Measurements from ENCODE around the gene PRICKLE4. TPM values are rescaled to one million over a fixed set of nuclear protein-coding genes. Genes with fewer than 3 reads are reported as not detected.

PRICKLE4 gene
- total and polyA plus RNA-seq, 2 of the 8 experiments (the other 6 are each of a cell fraction or from before 2014, with no cell fraction given), result 0.32 to 1.4 TPM

DNA sequence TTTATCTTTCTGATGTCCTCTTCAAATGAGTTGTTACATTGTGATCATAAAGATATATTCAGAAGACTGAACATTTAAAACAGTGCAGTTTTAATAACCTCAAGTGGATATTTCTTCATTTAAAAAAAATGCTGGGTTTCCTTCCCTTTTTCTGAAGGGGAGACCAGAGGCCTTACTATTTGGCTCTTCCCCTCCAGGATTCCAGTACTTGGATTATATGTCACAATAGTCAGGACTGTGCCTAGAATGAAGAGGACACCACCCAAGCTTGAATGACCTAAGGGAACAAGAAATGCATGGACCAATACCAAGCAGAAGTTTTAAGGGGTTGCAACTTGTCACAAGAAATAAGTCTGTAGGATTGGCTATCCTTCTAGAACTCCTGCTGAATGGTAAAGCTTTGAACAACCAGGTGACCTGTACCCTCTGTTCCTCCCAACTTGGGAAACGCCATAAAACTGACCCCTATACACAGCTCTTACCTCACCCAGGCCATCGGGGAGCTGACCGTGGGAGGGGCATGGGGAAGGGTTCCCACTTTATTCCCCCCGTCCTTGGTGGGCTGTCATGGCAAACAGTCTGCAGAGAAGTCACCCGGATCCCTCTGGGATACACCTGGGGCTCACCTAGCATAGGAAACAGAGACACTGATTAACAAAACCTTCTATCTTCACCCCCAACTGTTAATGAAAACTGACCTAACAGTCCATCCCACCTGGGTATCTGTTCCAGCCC lies 2.9 kb upstream of the PRICKLE4 start:
- H3K27me3 ChIP-seq (replicated peaks in 1 of 4; ENCODE audit: control insufficient read depth in 3 of 4, extremely low read depth in 1 of 4, insufficient read depth in 3 of 4, low read length in 3 of 4), result peaks cover 0 to 13% (median 6%) of the 10 kb centered on the region in 4 experiments; a peak in 6 of 7 replicates
- no peak overlapping the region for H2BK20ac ChIP-seq (ENCODE audit: low read length)
- H3K23me2 ChIP-seq (ENCODE audit: low read depth, low read length), result peaks cover 8% of the 10 kb centered on the region
- H2BK5ac ChIP-seq (ENCODE audit: low read depth, low read length), result no peak overlapping the region
- H2BK15ac ChIP-seq (ENCODE audit: low read length), result no peak overlapping the region
- no peak for DNase-seq (ENCODE audit: low read depth in 1 of 2, low spot score in 2 of 2)
- no peak overlapping the region for H3K23ac ChIP-seq (ENCODE audit: insufficient read length)
- no peak overlapping the region for H3K56ac ChIP-seq (replicated peaks; ENCODE audit: insufficient read length, low read depth, low read length)
- WGBS, 2 experiments (ENCODE audit: extremely low coverage in 1 of 2, insufficient coverage in 1 of 2, insufficient read length in 1 of 2, insufficient replicate concordance in 2 of 2, low coverage in 1 of 2, low lambda C conversion rate in 2 of 2, missing lambda C conversion rate in 1 of 2), result 90% methylated on average over 5 of the region's 5 CpGs; no CpG with 5 or more reads in 1 of the 2 experiments
- H4K8ac ChIP-seq (ENCODE audit: extremely low read depth, insufficient read depth, low read length), result no peak overlapping the region
- H3K4me1 ChIP-seq (replicated peaks in 1 of 4; ENCODE audit: control insufficient read depth in 3 of 4, insufficient read depth in 4 of 4, low read length in 3 of 4), result peaks cover 2 to 7% (median 5%) of the 10 kb centered on the region in 4 experiments; a peak in 4 of 7 replicates
- H2AK5ac ChIP-seq (ENCODE audit: low read depth, low read length), result no peak overlapping the region
- ChIA-PET POLR2A (ENCODE audit: partially characterized antibody) (interaction anchor here (0.6 to 1.0 kb wide), 2 partner anchors 9 to 12 kb away, joined by 3 read pairs; partner anchors contain the start of gene TOMM6), CTCF (ENCODE audit: partially characterized antibody) (interaction anchor here (1.0 to 5.2 kb wide), 11 partner anchors 10 to 409 kb away, joined by 3 to 58 read pairs (median 10); partner anchors contain the start of genes BYSL, MED20 and TOMM6)
- H3K18ac ChIP-seq (ENCODE audit: extremely low read depth, low read length), result no peak overlapping the region
- no peaks in the 10 kb centered on the region for H3K9me3 ChIP-seq (ENCODE audit: insufficient read depth in 2 of 2, low read depth in 1 of 2, low read length in 1 of 2)
- H3K27ac ChIP-seq (ENCODE audit: low read depth, low read length), result no peak overlapping the region
- no peak overlapping the region for H4K91ac ChIP-seq (replicated peaks; ENCODE audit: insufficient read length, low read length)
- peaks cover 0 to 2% (median 0%) of the 10 kb centered on the region in 4 experiments; a peak in 2 of 8 replicates for H3K36me3 ChIP-seq (ENCODE audit: control insufficient read depth in 2 of 4, insufficient read depth in 4 of 4, low read length in 3 of 4)
- H2BK12ac ChIP-seq (ENCODE audit: low read depth, low read length), result no peak overlapping the region
- H3K79me2 ChIP-seq (ENCODE audit: control insufficient read depth in 1 of 2, insufficient read depth in 2 of 2, low read length in 2 of 2), result no peaks in the 10 kb centered on the region
- no peak overlapping the region for H2AFZ ChIP-seq (ENCODE audit: low read length)
- no peak overlapping the region for H4K5ac ChIP-seq (ENCODE audit: insufficient read length, low read depth, low read length)
- H3K4me2 ChIP-seq (ENCODE audit: insufficient read depth in 1 of 2, low read depth in 2 of 2, low read length in 2 of 2), result no peak overlapping the region
- no peak overlapping the region for H3K14ac ChIP-seq (ENCODE audit: insufficient read length)
- H3K79me1 ChIP-seq (ENCODE audit: low read depth, low read length), result no peaks in the 10 kb centered on the region
- FAIRE-seq, result no peak
- peaks cover 0 to 3% of the 10 kb centered on the region in 2 experiments for H4K20me1 ChIP-seq (replicated peaks in 1 of 2; ENCODE audit: control insufficient read depth in 1 of 2, insufficient read depth in 2 of 2, low read length in 2 of 2)
- H3K9ac ChIP-seq (replicated peaks in 1 of 4; ENCODE audit: extremely low read depth in 1 of 4, low read depth in 3 of 4, low read length in 3 of 4), result no peak overlapping the region
- H3K4ac ChIP-seq (replicated peaks; ENCODE audit: insufficient read length, low read depth, low read length), result no peak overlapping the region
- no peak overlapping the region for H2BK120ac ChIP-seq (replicated peaks; ENCODE audit: low read depth, low read length)
- H3K4me3 ChIP-seq (ENCODE audit: extremely low read depth in 1 of 4, insufficient read depth in 2 of 4, low read depth in 3 of 4, low read length in 4 of 4), result no peak overlapping the region
- TF ChIP-seq SIN3A (conservative IDR thresholded peaks at IDR 0.05 in 1 of 2, IDR thresholded peaks at IDR 0.05 in 1 of 2; ENCODE audit: low read depth in 1 of 2, low read length in 2 of 2) (no peak), KDM1A (IDR thresholded peaks at IDR 0.05; ENCODE audit: borderline replicate concordance, low read length) (no peak), POLR2A (IDR thresholded peaks at IDR 0.05; ENCODE audit: control extremely low read depth in 1 of 2, low read depth in 2 of 2, low read length in 2 of 2) (no peak), TAF7 (optimal IDR thresholded peaks at IDR 0.05; ENCODE audit: borderline replicate concordance, low read depth, low read length) (no peak), POU5F1 (IDR thresholded peaks at IDR 0.05; ENCODE audit: low read depth, low read length) (no peak), CBX8 (IDR thresholded peaks at IDR 0.05; ENCODE audit: borderline replicate concordance, low read depth, low read length) (no peak), PHF8 (conservative IDR thresholded peaks at IDR 0.05; ENCODE audit: low read depth, low read length) (no peak), ASH2L (IDR thresholded peaks at IDR 0.05; ENCODE audit: low read length) (no peak), SP1 (IDR thresholded peaks at IDR 0.05; ENCODE audit: low read depth, low read length) (no peak), EZH2 (IDR thresholded peaks at IDR 0.05; ENCODE audit: low read depth, low read length, severe bottlenecking) (no peak), KDM5A (IDR thresholded peaks at IDR 0.05; ENCODE audit: low read length) (no peak), KDM4A (IDR thresholded peaks at IDR 0.05; ENCODE audit: low read depth, low read length, severe bottlenecking) (no peak)
